Naive thymus-derived CD4-positive, alpha-beta T cell (primary cell): Measurements from ENCODE around the gene PIAS3. TPM values are rescaled to one million over a fixed set of nuclear protein-coding genes. Genes with fewer than 3 reads are reported as not detected.
"Not testable (repeated sequence)": the region's sequence is repeated elsewhere in the genome, so short reads cannot be mapped to it uniquely, and the experiment has no call there.

Experiments
- ATAC-seq: fragments of 150-1000 bp; cut with Tn5 transposase; 2 replicates; pipeline ENCODE4 v1.10.0; 2021; ENCODE audit warnings: mild to moderate bottlenecking, moderate library complexity
- CTCF ChIA-PET: fragments of 350-600 bp; sonication (Branson Sonifier 250); formaldehyde crosslinking; loops from one replicate; lab custom pipeline; 2021; ENCODE audit warnings: antibody characterized with exemption; lab: Charles Lee
- POLR2A ChIA-PET: fragments of 350-600 bp; sonication (Branson Sonifier 250); formaldehyde crosslinking; loops from one replicate; lab custom pipeline; 2021; ENCODE audit warnings: antibody characterized with exemption, inconsistent platforms; lab: Charles Lee
- DNase-seq, 9 donors: peaks; one replicate each; pipeline versions ENCODE4 v3.0.0 to v3.0.0-alpha.2; 2020 to 2022; ENCODE audit warnings: mixed read lengths in 1 of 9
- H3K27ac ChIP-seq: one replicate; pipeline ENCODE4 v1.7.0; 2013; ENCODE audit warnings: mild to moderate bottlenecking, low read depth, low read length, moderate library complexity
- H3K27me3 ChIP-seq, 2 donors: one replicate each; pipeline ENCODE4 v1.7.0; 2013; ENCODE audit warnings: low read length in 2 of 2, mild to moderate bottlenecking in 2 of 2, moderate library complexity in 2 of 2; ENCODE audit not compliant: control insufficient read depth in 2 of 2, insufficient read depth in 2 of 2
- H3K36me3 ChIP-seq, 3 experiments: 1 replicate in 2 of 3; 2 replicates in 1 of 3; pipeline ENCODE4 v1.7.0; 2013; ENCODE audit warnings: low read length in 3 of 3, mild to moderate bottlenecking in 3 of 3, moderate library complexity in 1 of 3; ENCODE audit not compliant: insufficient read depth in 3 of 3, control insufficient read depth in 2 of 3
- H3K4me1 ChIP-seq, 2 donors: one replicate each; pipeline ENCODE4 v1.7.0; 2013; ENCODE audit warnings: low read length in 2 of 2, mild to moderate bottlenecking in 2 of 2, moderate library complexity in 1 of 2; ENCODE audit not compliant: control insufficient read depth in 2 of 2, insufficient read depth in 2 of 2
- H3K4me3 ChIP-seq: 2 replicates; pipeline ENCODE4 v1.7.0; 2013; ENCODE audit warnings: mild to moderate bottlenecking, low read length
- H3K9me3 ChIP-seq, 3 experiments: 1 replicate in 2 of 3; 2 replicates in 1 of 3; pipeline ENCODE4 v1.7.0; 2013; ENCODE audit warnings: low read length in 3 of 3; ENCODE audit not compliant: control insufficient read depth in 2 of 3
- H3K27ac Mint-ChIP-seq, 9 donors: one replicate each; pipeline ENCODE4 v1.8.0; 2020 to 2022; ENCODE audit warnings: mixed read lengths in 9 of 9, mild to moderate bottlenecking in 8 of 9, moderate library complexity in 5 of 9, inconsistent platforms in 2 of 9
- H3K27me3 Mint-ChIP-seq, 5 donors: one replicate each; pipeline ENCODE4 v1.8.0; 2021 to 2022; ENCODE audit warnings: mixed read lengths in 5 of 5, mild to moderate bottlenecking in 1 of 5
- H3K36me3 Mint-ChIP-seq, 5 donors: one replicate each; pipeline ENCODE4 v1.8.0; 2020 to 2022; ENCODE audit warnings: mixed read lengths in 5 of 5, mild to moderate bottlenecking in 3 of 5, inconsistent platforms in 1 of 5
- H3K4me1 Mint-ChIP-seq, 7 donors: one replicate each; pipeline ENCODE4 v1.8.0; 2020 to 2022; ENCODE audit warnings: mixed read lengths in 7 of 7, mild to moderate bottlenecking in 3 of 7, inconsistent platforms in 1 of 7
- H3K4me3 Mint-ChIP-seq, 10 donors: one replicate each; pipeline ENCODE4 v1.8.0; 2020 to 2022; ENCODE audit warnings: mild to moderate bottlenecking in 10 of 10, mixed read lengths in 10 of 10, moderate library complexity in 6 of 10, inconsistent platforms in 2 of 10
- H3K9me3 Mint-ChIP-seq, 11 donors: one replicate each; pipeline ENCODE4 v1.8.0; 2020 to 2022; ENCODE audit warnings: mixed read lengths in 11 of 11, mild to moderate bottlenecking in 4 of 11, inconsistent platforms in 1 of 11, moderate library complexity in 1 of 11
- intact Hi-C, 2 donors: fragments of 100-400 bp; cut with micrococcal nuclease; formaldehyde crosslinking; loops; one replicate each; pipeline ENCODE4 v1.15.1; 2023
- polyA plus RNA-seq, 2 donors: library from polyadenylated mRNA; unstranded; fragments of 300-500 nt; fragmentation: Illumina TruSeq; gene quantifications; one replicate each; pipeline ENCODE4 v1.2.3, GENCODE V29; 2021
- total RNA-seq, 6 experiments: library from RNA in 5 of 6; stranded (reverse) in 5 of 6; gene quantifications; 1 replicate in 5 of 6; 2 replicates in 1 of 6; pipeline ENCODE4 v1.2.3 and lab custom pipeline; 2021 to 2026

The PIAS3 gene
- total and polyA plus RNA-seq, 7 experiments from 2014 or later: 6.7 to 28.3 (median 22.0) TPM

- peak overlapping the region; percentile 46 to 100 (median 79) for H3K4me3 Mint-ChIP-seq
- peaks cover 24 to 41% (median 35%) of the 10 kb centered on the region in 7 donors for H3K4me1 Mint-ChIP-seq
- CTCF ChIA-PET: interaction anchor here (0.6 to 3.1 kb wide), 2 partner anchors 20 to 33 kb away, joined by 3 to 21 read pairs; partner anchors contain the start of gene NUDT17
- Histone ChIP-seq H3K9me3 (no peaks in the 10 kb centered on the region), H3K36me3 (peaks cover 25 to 51% (median 29%) of the 10 kb centered on the region in 3 experiments), H3K4me1 (peaks cover 10 to 14% of the 10 kb centered on the region in 2 donors), H3K4me3 (no peak overlapping the region), H3K27ac (no peak overlapping the region), H3K27me3 (no peaks in the 10 kb centered on the region)
- no peaks in the 10 kb centered on the region for H3K27me3 Mint-ChIP-seq
- peaks cover 25 to 45% (median 38%) of the 10 kb centered on the region in 5 donors for H3K36me3 Mint-ChIP-seq
- peak overlapping the region in 5 of 9 donors; percentile 23 to 97 (median 58) for H3K27ac Mint-ChIP-seq
- ATAC-seq (no peak), DNase-seq (no peak)
- H3K9me3 Mint-ChIP-seq: no peaks in the 10 kb centered on the region
- intact Hi-C loops: loop anchor here in 1 of 2 donors (10.0 kb wide), 1 partner anchor 51 kb away; no protein-coding TSS in a partner anchor
- POLR2A ChIA-PET: interaction anchor here (1.1 to 2.4 kb wide), 5 partner anchors 17 to 211 kb away, joined by 3 to 10 read pairs (median 4); partner anchors contain the start of genes PEX11B, PIAS3 and RBM8A
Measured at GRCh38 chr1:145826030-145826429, 32.9 kb downstream of the PIAS3 start.

GRCh38 chr1:145824499-145824842, 34.4 kb downstream of the PIAS3 start:
- Mint-ChIP-seq H3K4me3 (peak overlapping the region; percentile 91 to 100 (median 98)), H3K27ac (peak overlapping the region; percentile 91 to 98 (median 96)), H3K4me1 (peaks cover 21 to 41% (median 35%) of the 10 kb centered on the region in 7 donors), H3K27me3 (no peaks in the 10 kb centered on the region), H3K9me3 (no peaks in the 10 kb centered on the region), H3K36me3 (peaks cover 19 to 36% (median 30%) of the 10 kb centered on the region in 5 donors)
- Histone ChIP-seq H3K27ac (peak overlapping the region; percentile 82), H3K9me3 (no peaks in the 10 kb centered on the region), H3K27me3 (no peaks in the 10 kb centered on the region), H3K4me1 (peaks cover 10 to 14% of the 10 kb centered on the region in 2 donors), H3K4me3 (peak overlapping the region; percentile 99), H3K36me3 (peaks cover 18 to 36% (median 20%) of the 10 kb centered on the region in 3 experiments)
- intact Hi-C loops: loop anchor here (1.0 to 10.0 kb wide), 4 partner anchors 35 to 103 kb away; partner anchors contain the start of genes PIAS3 (in 2 of the 2), PEX11B (in 1 of the 2) and RBM8A (in 1 of the 2)
- peak in 1 of 9 donors; percentile 8 for DNase-seq
- CTCF ChIA-PET: interaction anchor here (0.6 to 3.1 kb wide), 4 partner anchors 21 to 174 kb away, joined by 3 to 21 read pairs (median 4); partner anchors contain the start of genes ANKRD34A, NUDT17 and POLR3GL
- no peak for ATAC-seq
- POLR2A ChIA-PET: interaction anchor here (0.5 to 1.7 kb wide), 18 partner anchors 10 to 213 kb away, joined by 3 to 15 read pairs (median 5); partner anchors contain the start of genes ANKRD34A, LIX1L, NUDT17 and PEX11B

GRCh38 chr1:145823565-145824498, 35.0 kb downstream of the PIAS3 start, which contains the start of the genes POLR3C and RNF115:
Gene POLR3C, plus strand, starts transcription at chr1:145824200. Its CDS starts 1,577 bp downstream, at chr1:145825777.
Gene RNF115, minus strand, starts transcription at chr1:145824095. Its CDS starts 222 bp downstream, at chr1:145823873.
- peaks cover 19 to 43% (median 35%) of the 10 kb centered on the region in 7 donors for H3K4me1 Mint-ChIP-seq
- POLR2A ChIA-PET: interaction anchor here (0.5 to 1.7 kb wide), 17 partner anchors 11 to 214 kb away, joined by 3 to 15 read pairs (median 5); partner anchors contain the start of genes ANKRD34A, LIX1L, NUDT17 and PEX11B
- H3K9me3 ChIP-seq: no peaks in the 10 kb centered on the region
- intact Hi-C loops: loop anchor here (1.0 to 10.0 kb wide), 4 partner anchors 35 to 103 kb away; partner anchors contain the start of genes PIAS3 (in 2 of the 2), PEX11B (in 1 of the 2) and RBM8A (in 1 of the 2)
- peaks cover 13 to 33% (median 27%) of the 10 kb centered on the region in 5 donors for H3K36me3 Mint-ChIP-seq
- H3K27ac ChIP-seq: peak within 1 kb of the TSS; percentile 82
- H3K36me3 ChIP-seq: peaks cover 12 to 30% (median 13%) of the 10 kb centered on the region in 3 experiments
- H3K27ac Mint-ChIP-seq: peak within 1 kb of the TSS; percentile 91 to 98 (median 96)
- DNase-seq: peak; percentile 63 to 88 (median 82)
- H3K27me3 Mint-ChIP-seq: no peaks in the 10 kb centered on the region
- ATAC-seq: peak; percentile 95
- H3K27me3 ChIP-seq: no peaks in the 10 kb centered on the region
- peaks cover 10 to 14% of the 10 kb centered on the region in 2 donors for H3K4me1 ChIP-seq
- H3K4me3 ChIP-seq: peak within 1 kb of the TSS; percentile 99
- CTCF ChIA-PET: interaction anchor here (0.6 to 3.1 kb wide), 4 partner anchors 22 to 174 kb away, joined by 3 to 21 read pairs (median 4); partner anchors contain the start of genes ANKRD34A, NUDT17 and POLR3GL
- H3K4me3 Mint-ChIP-seq: peak within 1 kb of the TSS; percentile 91 to 100 (median 98)
- no peaks in the 10 kb centered on the region for H3K9me3 Mint-ChIP-seq

- H3K36me3 Mint-ChIP-seq: peaks cover 6 to 23% (median 18%) of the 10 kb centered on the region in 5 donors
- ATAC-seq, H3K27ac ChIP-seq, H3K9me3 Mint-ChIP-seq, H3K4me3 ChIP-seq, CTCF ChIA-PET, H3K27me3 Mint-ChIP-seq, H3K27me3 ChIP-seq, H3K9me3 ChIP-seq, DNase-seq: not testable (repeated sequence)
- intact Hi-C loops: loop anchor here in 1 of 2 donors (10.0 kb wide), 1 partner anchor 48 kb away; no protein-coding TSS in a partner anchor
- H3K4me1 Mint-ChIP-seq: peaks cover 16 to 35% (median 28%) of the 10 kb centered on the region in 7 donors
- peak overlapping the region in 9 of 10 donors; percentile 35 to 100 (median 55) for H3K4me3 Mint-ChIP-seq
- Histone ChIP-seq H3K4me1 (peaks cover 10 to 14% of the 10 kb centered on the region in 2 donors), H3K36me3 (peaks cover 9 to 20% (median 9%) of the 10 kb centered on the region in 3 experiments)
- POLR2A ChIA-PET: interaction anchor here (1.7 kb wide), 1 partner anchor 16 kb away, joined by 7 read pairs; no protein-coding TSS in a partner anchor
- peak overlapping the region in 4 of 9 donors; percentile 91 to 97 (median 95) for H3K27ac Mint-ChIP-seq
Measured at GRCh38 chr1:145822779-145823331, 36.0 kb downstream of the PIAS3 start.

GRCh38 chr1:145818095-145818494, 40.8 kb downstream of the PIAS3 start:
- H3K4me1 ChIP-seq, H3K27ac Mint-ChIP-seq, H3K27ac ChIP-seq, H3K9me3 Mint-ChIP-seq, H3K4me3 Mint-ChIP-seq, POLR2A ChIA-PET, H3K9me3 ChIP-seq, H3K27me3 ChIP-seq, DNase-seq, intact Hi-C loops, ATAC-seq, H3K36me3 Mint-ChIP-seq, H3K27me3 Mint-ChIP-seq, H3K36me3 ChIP-seq, H3K4me3 ChIP-seq, CTCF ChIA-PET: not testable (repeated sequence)
- H3K4me1 Mint-ChIP-seq: peaks cover 0 to 12% (median 5%) of the 10 kb centered on the region in 7 donors
